Measurements from ENCODE around the gene ESRRB. TPM values are rescaled to one million over a fixed set of nuclear protein-coding genes. Genes with fewer than 3 reads are reported as not detected.

The ESRRB gene
- total RNA-seq, 1 donor from 2014 or later = 0.11 TPM

- ChIA-PET POLR2A (no interaction called here), CTCF (no interaction called here)
- intact Hi-C loops (cut with micrococcal nuclease) = no loop called here
- Mint-ChIP-seq H3K27me3 (no peaks in the 10 kb centered on the region), H3K4me1 (no peaks in the 10 kb centered on the region), H3K4me3 (no peak overlapping the region), H3K9me3 (no peaks in the 10 kb centered on the region), H3K27ac (no peak overlapping the region), H3K36me3 (ENCODE audit: low read depth) (no peaks in the 10 kb centered on the region)
- ATAC-seq (ENCODE audit: low read depth) = no peak
- TF ChIP-seq, protein P1, sequence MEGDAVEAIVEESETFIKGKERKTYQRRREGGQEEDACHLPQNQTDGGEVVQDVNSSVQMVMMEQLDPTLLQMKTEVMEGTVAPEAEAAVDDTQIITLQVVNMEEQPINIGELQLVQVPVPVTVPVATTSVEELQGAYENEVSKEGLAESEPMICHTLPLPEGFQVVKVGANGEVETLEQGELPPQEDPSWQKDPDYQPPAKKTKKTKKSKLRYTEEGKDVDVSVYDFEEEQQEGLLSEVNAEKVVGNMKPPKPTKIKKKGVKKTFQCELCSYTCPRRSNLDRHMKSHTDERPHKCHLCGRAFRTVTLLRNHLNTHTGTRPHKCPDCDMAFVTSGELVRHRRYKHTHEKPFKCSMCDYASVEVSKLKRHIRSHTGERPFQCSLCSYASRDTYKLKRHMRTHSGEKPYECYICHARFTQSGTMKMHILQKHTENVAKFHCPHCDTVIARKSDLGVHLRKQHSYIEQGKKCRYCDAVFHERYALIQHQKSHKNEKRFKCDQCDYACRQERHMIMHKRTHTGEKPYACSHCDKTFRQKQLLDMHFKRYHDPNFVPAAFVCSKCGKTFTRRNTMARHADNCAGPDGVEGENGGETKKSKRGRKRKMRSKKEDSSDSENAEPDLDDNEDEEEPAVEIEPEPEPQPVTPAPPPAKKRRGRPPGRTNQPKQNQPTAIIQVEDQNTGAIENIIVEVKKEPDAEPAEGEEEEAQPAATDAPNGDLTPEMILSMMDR (IDR thresholded peaks at IDR 0.05) = no peak
- DNase-seq = no peak
Observed at GRCh38 chr14:76461886-76462285, 85.9 kb downstream of the ESRRB start.

DNA sequence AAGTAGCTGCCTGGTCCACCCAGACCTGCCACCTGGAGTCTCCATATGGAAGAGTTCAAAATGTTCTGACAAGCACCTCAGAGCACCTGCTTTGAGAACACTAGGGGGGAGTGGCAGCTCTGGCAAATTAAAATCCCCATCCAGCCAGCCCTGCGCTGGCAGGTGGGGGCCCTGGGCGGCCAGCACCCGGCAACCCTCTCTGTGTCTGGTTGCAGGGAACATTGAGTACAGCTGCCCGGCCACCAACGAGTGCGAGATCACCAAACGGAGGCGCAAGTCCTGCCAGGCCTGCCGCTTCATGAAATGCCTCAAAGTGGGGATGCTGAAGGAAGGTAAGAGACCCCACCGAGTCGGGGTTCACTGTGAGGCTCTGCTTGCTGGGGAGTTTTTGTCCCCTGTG is 86.4 kb downstream of the ESRRB start:
- TF ChIP-seq, protein P1 (IDR thresholded peaks at IDR 0.05) = no peak
- no peaks in the 10 kb centered on the region for H3K36me3 Mint-ChIP-seq (ENCODE audit: low read depth)
- H3K4me3 Mint-ChIP-seq = no peak overlapping the region
- CTCF ChIA-PET = no interaction called here
- H3K27ac Mint-ChIP-seq = no peak overlapping the region
- ATAC-seq (ENCODE audit: low read depth) = no peak
- no peaks in the 10 kb centered on the region for H3K9me3 Mint-ChIP-seq
- no peak for DNase-seq
- POLR2A ChIA-PET = no interaction called here
- intact Hi-C loops (cut with micrococcal nuclease) = no loop called here
- no peaks in the 10 kb centered on the region for H3K27me3 Mint-ChIP-seq
- H3K4me1 Mint-ChIP-seq = no peaks in the 10 kb centered on the region

GRCh38 chr14:76463105-76463504 is 87.2 kb downstream of the ESRRB start:
- intact Hi-C loops (cut with micrococcal nuclease) = no loop called here
- H3K27me3 Mint-ChIP-seq = no peaks in the 10 kb centered on the region
- ChIA-PET POLR2A (no interaction called here), CTCF (no interaction called here)
- ATAC-seq (ENCODE audit: low read depth) (no peak), DNase-seq (no peak)
- H3K9me3 Mint-ChIP-seq = no peaks in the 10 kb centered on the region
- H3K4me3 Mint-ChIP-seq = no peak overlapping the region
- TF ChIP-seq, protein P1 (IDR thresholded peaks at IDR 0.05) = no peak
- H3K4me1 Mint-ChIP-seq = no peaks in the 10 kb centered on the region
- no peak overlapping the region for H3K27ac Mint-ChIP-seq
- H3K36me3 Mint-ChIP-seq (ENCODE audit: low read depth) = no peaks in the 10 kb centered on the region

DNA sequence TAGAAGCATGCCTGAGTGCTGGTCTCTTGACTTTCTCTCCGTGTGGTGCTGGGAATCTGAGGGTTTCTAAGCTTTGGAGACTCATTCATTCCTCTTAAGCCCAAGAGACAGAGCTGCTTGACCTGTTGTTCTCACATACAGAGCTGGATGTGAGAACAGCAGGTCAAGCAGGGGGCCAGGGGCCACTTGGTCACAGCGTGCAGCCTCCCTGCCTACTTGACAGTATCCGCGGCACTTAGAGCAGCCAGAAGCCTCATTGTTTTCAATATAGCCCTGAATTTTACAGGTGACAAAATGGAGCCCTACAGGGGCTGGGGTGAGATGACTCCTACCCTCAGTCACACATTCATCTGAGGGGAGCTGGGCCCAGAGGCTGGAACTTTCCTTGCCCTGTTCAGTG is 88.9 kb downstream of the ESRRB start:
- DNase-seq (no peak), ATAC-seq (ENCODE audit: low read depth) (no peak)
- TF ChIP-seq, protein P1 (IDR thresholded peaks at IDR 0.05) = no peak
- intact Hi-C loops (cut with micrococcal nuclease) = no loop called here
- Mint-ChIP-seq H3K36me3 (ENCODE audit: low read depth) (no peaks in the 10 kb centered on the region), H3K27ac (no peak overlapping the region), H3K9me3 (no peaks in the 10 kb centered on the region), H3K4me1 (no peaks in the 10 kb centered on the region), H3K27me3 (no peaks in the 10 kb centered on the region), H3K4me3 (no peak overlapping the region)
- POLR2A ChIA-PET = no interaction called here
- CTCF ChIA-PET = no interaction called here

DNA sequence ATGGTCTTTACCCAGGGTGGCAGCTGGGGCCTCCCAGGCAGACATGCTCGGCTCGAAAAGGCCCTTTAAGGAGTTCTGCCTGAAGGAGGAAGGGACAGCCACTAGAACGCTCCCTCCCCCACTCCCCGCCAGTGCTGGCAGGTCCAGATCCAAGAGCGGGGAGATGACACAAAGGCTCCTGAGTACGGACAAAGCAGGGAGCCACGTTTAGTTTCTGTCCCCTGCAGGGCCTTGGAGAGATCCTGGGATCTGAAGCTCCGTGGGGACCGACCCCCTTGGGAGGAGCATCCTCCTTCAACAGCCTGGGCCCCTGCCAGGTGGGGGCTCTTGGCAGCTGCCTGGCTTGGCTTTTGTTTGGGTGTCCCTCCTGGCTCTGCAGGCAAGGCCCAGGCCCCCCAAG is 89.7 kb downstream of the ESRRB start:
- intact Hi-C loops (cut with micrococcal nuclease) = no loop called here
- Mint-ChIP-seq H3K4me3 (no peak overlapping the region), H3K27me3 (peaks cover 4% of the 10 kb centered on the region), H3K4me1 (no peaks in the 10 kb centered on the region), H3K27ac (no peak overlapping the region), H3K36me3 (ENCODE audit: low read depth) (no peaks in the 10 kb centered on the region), H3K9me3 (no peaks in the 10 kb centered on the region)
- DNase-seq (no peak), ATAC-seq (ENCODE audit: low read depth) (no peak)
- CTCF ChIA-PET = no interaction called here
- TF ChIP-seq, protein P1 (IDR thresholded peaks at IDR 0.05) = no peak
- POLR2A ChIA-PET = no interaction called here
